Inferior parietal cortex (tissue), 1 donor: ENCODE measurements around the gene SLC35F4.
"Not testable (repeated sequence)": the region's sequence is repeated elsewhere in the genome, so short reads cannot be mapped to it uniquely, and the experiment has no call there.

ENCODE experiments used
- DNase-seq: peaks from one replicate; pipeline ENCODE4 v3.0.0-alpha.2; 2016; ENCODE audit errors: extremely low spot score

SLC35F4 gene

GRCh38 chr14:57797160-57797559 lies 68.7 kb downstream of the SLC35F4 start:
- no peak for DNase-seq

- no peak for DNase-seq
Observed at GRCh38 chr14:57796556-57796955, 69.3 kb downstream of the SLC35F4 start.

GRCh38 chr14:57785058-57785457 lies 80.8 kb downstream of the SLC35F4 start:
- no peak for DNase-seq

- no peak for DNase-seq
Observed at GRCh38 chr14:57771801-57772200, 94.1 kb downstream of the SLC35F4 start.

GRCh38 chr14:57769863-57770523 lies 95.9 kb downstream of the SLC35F4 start:
- DNase-seq, result no peak

GRCh38 chr14:57761800-57762199 lies 104.1 kb downstream of the SLC35F4 start:
- no peak for DNase-seq

- DNase-seq, result no peak
Observed at GRCh38 chr14:57760896-57761295, 105.0 kb downstream of the SLC35F4 start.

GRCh38 chr14:57755018-57755521 lies 110.8 kb downstream of the SLC35F4 start:
- no peak for DNase-seq

GRCh38 chr14:57754527-57754926 lies 111.4 kb downstream of the SLC35F4 start:
- no peak for DNase-seq

- DNase-seq, result no peak
Observed at GRCh38 chr14:57753821-57754220, 112.1 kb downstream of the SLC35F4 start.

- DNase-seq, result not testable (repeated sequence)
Observed at GRCh38 chr14:57752142-57752695, 113.7 kb downstream of the SLC35F4 start.

- DNase-seq, result no peak
Observed at GRCh38 chr14:57751400-57751799, 114.5 kb downstream of the SLC35F4 start.

- DNase-seq, result no peak
Observed at GRCh38 chr14:57749267-57749666, 116.6 kb downstream of the SLC35F4 start.

GRCh38 chr14:57748279-57748678 lies 117.6 kb downstream of the SLC35F4 start:
- DNase-seq, result no peak

GRCh38 chr14:57747036-57747435 lies 118.9 kb downstream of the SLC35F4 start:
- DNase-seq, result no peak

GRCh38 chr14:57746563-57746962 lies 119.3 kb downstream of the SLC35F4 start:
- DNase-seq, result no peak

- DNase-seq, result no peak
Observed at GRCh38 chr14:57739516-57739915, 126.4 kb downstream of the SLC35F4 start.

- no peak for DNase-seq
Observed at GRCh38 chr14:57737598-57737997, 128.3 kb downstream of the SLC35F4 start.

- no peak for DNase-seq
Observed at GRCh38 chr14:57736391-57736790, 129.5 kb downstream of the SLC35F4 start.

GRCh38 chr14:57735276-57735675 lies 130.6 kb downstream of the SLC35F4 start:
- DNase-seq, result no peak

- DNase-seq, result peak; percentile 19
Observed at GRCh38 chr14:57732463-57733285, 133.2 kb downstream of the SLC35F4 start.
